SU-DHL-6 (cell line): ENCODE results near the gene PCK2.

ENCODE experiments used
- CTCF ChIP-seq: fragments of 200-600 bp; sonication (generic); IDR thresholded peaks from one replicate; pipeline ENCODE4 v1.5.1; 2017; ENCODE audit warnings: antibody characterized with exemption, mild to moderate bottlenecking, low read length, moderate library complexity; ENCODE audit not compliant: insufficient read depth, poor library complexity, severe bottlenecking
- EZH2phosphoT487 ChIP-seq: fragments of 200-600 bp; sonication (generic), shearing (Covaris generic); conservative IDR thresholded peaks from 2 replicates; pipeline ENCODE4 v1.6.1; 2018; ENCODE audit warnings: mild to moderate bottlenecking, antibody characterized with exemption, low read length, moderate library complexity, mixed read lengths

GRCh38 chr14:24054324-24054641 lies 39.8 kb upstream of the PCK2 start:
- TF ChIP-seq CTCF (no peak), EZH2phosphoT487 (no peak)
